Neutrophil (primary cell): ENCODE results near the gene MCF2L.
"Not testable (repeated sequence)": the region's sequence is repeated elsewhere in the genome, so short reads cannot be mapped to it uniquely, and the experiment has no call there.

Source experiments
- H3K27ac ChIP-seq: fragments of 200-600 bp; sonication (generic); 2 replicates; pipeline ENCODE4 v1.5.1; 2016; ENCODE audit warnings: mild to moderate bottlenecking, moderate library complexity
- H3K27me3 ChIP-seq: fragments of 200-600 bp; sonication (generic); 2 replicates; pipeline ENCODE4 v1.6.0; 2016; ENCODE audit warnings: mild to moderate bottlenecking
- H3K36me3 ChIP-seq: fragments of 200-600 bp; sonication (generic); 2 replicates; pipeline ENCODE4 v1.5.1; 2017
- H3K4me1 ChIP-seq, 2 experiments: fragments of 200-600 bp in 1 of 2; sonication (generic) in 1 of 2; 1 replicate in 1 of 2; 2 replicates in 1 of 2; pipeline versions ENCODE4 v1.5.1 to v1.6.1; 2013 to 2016; ENCODE audit warnings: low read depth in 1 of 2, low read length in 1 of 2, mild to moderate bottlenecking in 1 of 2, moderate library complexity in 1 of 2; ENCODE audit not compliant: control insufficient read depth in 1 of 2, insufficient read depth in 1 of 2
- H3K4me3 ChIP-seq, 2 experiments: fragments of 200-600 bp in 1 of 2; sonication (generic) in 1 of 2; 1 replicate in 1 of 2; 2 replicates in 1 of 2; pipeline ENCODE4 v1.5.1; 2013 to 2016; ENCODE audit warnings: low read depth in 1 of 2, low read length in 1 of 2, mild to moderate bottlenecking in 1 of 2, moderate library complexity in 1 of 2
- H3K9me3 ChIP-seq: fragments of 200-600 bp; sonication (generic); 2 replicates; pipeline ENCODE4 v1.5.1; 2016
- CTCF ChIP-seq: fragments of 200-600 bp; sonication (generic); IDR thresholded peaks from 2 replicates; pipeline ENCODE4 v1.5.1; 2016; ENCODE audit warnings: antibody characterized with exemption

The MCF2L gene

GRCh38 chr13:113105921-113106452 lies 137.0 kb downstream of the MCF2L start:
- TF ChIP-seq CTCF = no peak
- H3K36me3 ChIP-seq = no peaks in the 10 kb centered on the region
- no peaks in the 10 kb centered on the region for H3K4me1 ChIP-seq
- H3K9me3 ChIP-seq = peaks cover 4% of the 10 kb centered on the region
- peaks cover 46% of the 10 kb centered on the region for H3K27me3 ChIP-seq
- H3K4me3 ChIP-seq = no peak overlapping the region
- H3K27ac ChIP-seq = no peak overlapping the region

GRCh38 chr13:113106711-113107351 lies 137.8 kb downstream of the MCF2L start:
- H3K4me1 ChIP-seq = no peaks in the 10 kb centered on the region
- peaks cover 55% of the 10 kb centered on the region for H3K27me3 ChIP-seq
- no peak for TF ChIP-seq CTCF
- H3K27ac ChIP-seq = no peak overlapping the region
- no peaks in the 10 kb centered on the region for H3K36me3 ChIP-seq
- no peak overlapping the region for H3K4me3 ChIP-seq
- H3K9me3 ChIP-seq = peaks cover 4% of the 10 kb centered on the region

GRCh38 chr13:113108521-113108920 lies 139.5 kb downstream of the MCF2L start:
- H3K27ac ChIP-seq, H3K4me3 ChIP-seq, H3K4me1 ChIP-seq, H3K36me3 ChIP-seq, H3K9me3 ChIP-seq: not testable (repeated sequence)
- H3K27me3 ChIP-seq = peaks cover 69% of the 10 kb centered on the region

GRCh38 chr13:113109151-113110047 lies 140.4 kb downstream of the MCF2L start:
- no peak overlapping the region for H3K4me3 ChIP-seq
- H3K27ac ChIP-seq = no peak overlapping the region
- H3K4me1 ChIP-seq = no peaks in the 10 kb centered on the region
- H3K36me3 ChIP-seq = no peaks in the 10 kb centered on the region
- H3K27me3 ChIP-seq = peaks cover 69% of the 10 kb centered on the region
- H3K9me3 ChIP-seq = peaks cover 4% of the 10 kb centered on the region
- no peak for TF ChIP-seq CTCF

- Histone ChIP-seq H3K27me3 (peaks cover 69% of the 10 kb centered on the region), H3K4me3 (no peak overlapping the region), H3K4me1 (no peaks in the 10 kb centered on the region), H3K36me3 (no peaks in the 10 kb centered on the region), H3K27ac (no peak overlapping the region), H3K9me3 (peaks cover 4% of the 10 kb centered on the region)
- no peak for TF ChIP-seq CTCF
These were observed 141.2 kb downstream of the MCF2L start for GRCh38 chr13:113110048-113110851.
